Measurements from ENCODE around the gene VSTM4. TPM values are rescaled to one million over a fixed set of nuclear protein-coding genes. Genes with fewer than 3 reads are reported as not detected.

Gene VSTM4
- total and polyA plus RNA-seq, 9 donors = 17.3 to 68.9 (median 42.9) TPM

DNA sequence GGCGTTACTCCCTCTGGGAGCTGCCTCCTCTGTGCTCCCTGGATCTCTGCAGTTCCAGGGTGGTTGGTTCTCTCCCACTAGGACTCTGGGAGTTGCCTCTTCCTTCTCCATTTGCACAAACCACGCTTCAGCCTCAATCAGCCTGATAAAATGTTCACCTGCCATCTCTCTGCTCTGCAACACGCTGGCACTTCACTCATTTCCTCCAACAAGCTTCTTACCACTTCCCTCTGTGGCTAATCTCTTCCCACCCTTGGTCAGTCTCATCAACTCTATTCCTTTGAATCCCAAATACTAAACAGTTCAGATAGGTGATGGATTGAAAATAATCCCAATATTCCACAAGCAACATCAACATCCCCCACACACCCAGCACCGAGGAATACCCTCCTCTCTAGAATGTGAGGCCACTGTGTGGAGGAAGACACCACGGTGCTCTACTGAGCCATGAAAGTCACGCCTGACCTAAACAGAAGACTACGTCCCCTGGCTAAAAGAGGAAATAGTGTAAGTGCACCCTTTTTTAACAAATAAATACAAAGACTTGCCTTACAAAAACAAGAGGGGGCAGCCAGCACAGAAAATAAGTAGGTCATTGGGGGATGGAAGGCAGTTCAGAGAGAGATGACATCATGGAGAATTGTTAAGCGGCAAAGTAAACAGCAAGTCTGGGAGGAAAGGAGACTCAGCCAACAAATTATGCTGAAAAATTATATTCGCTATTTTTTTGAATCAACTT is 20.4 kb upstream of the VSTM4 start:
- Histone ChIP-seq H3K27me3 (no peaks in the 10 kb centered on the region), H3K36me3 (no peaks in the 10 kb centered on the region), H3K9me3 (no peaks in the 10 kb centered on the region), H3K4me3 (no peak overlapping the region), H3K4me1 (ENCODE audit: insufficient read depth) (peaks cover 24% of the 10 kb centered on the region), H3K27ac (no peak overlapping the region)
- TF ChIP-seq POLR2A (IDR thresholded peaks at IDR 0.05) (no peak), EP300 (IDR thresholded peaks at IDR 0.05) (no peak)
- TF ChIP-seq, protein P1, sequence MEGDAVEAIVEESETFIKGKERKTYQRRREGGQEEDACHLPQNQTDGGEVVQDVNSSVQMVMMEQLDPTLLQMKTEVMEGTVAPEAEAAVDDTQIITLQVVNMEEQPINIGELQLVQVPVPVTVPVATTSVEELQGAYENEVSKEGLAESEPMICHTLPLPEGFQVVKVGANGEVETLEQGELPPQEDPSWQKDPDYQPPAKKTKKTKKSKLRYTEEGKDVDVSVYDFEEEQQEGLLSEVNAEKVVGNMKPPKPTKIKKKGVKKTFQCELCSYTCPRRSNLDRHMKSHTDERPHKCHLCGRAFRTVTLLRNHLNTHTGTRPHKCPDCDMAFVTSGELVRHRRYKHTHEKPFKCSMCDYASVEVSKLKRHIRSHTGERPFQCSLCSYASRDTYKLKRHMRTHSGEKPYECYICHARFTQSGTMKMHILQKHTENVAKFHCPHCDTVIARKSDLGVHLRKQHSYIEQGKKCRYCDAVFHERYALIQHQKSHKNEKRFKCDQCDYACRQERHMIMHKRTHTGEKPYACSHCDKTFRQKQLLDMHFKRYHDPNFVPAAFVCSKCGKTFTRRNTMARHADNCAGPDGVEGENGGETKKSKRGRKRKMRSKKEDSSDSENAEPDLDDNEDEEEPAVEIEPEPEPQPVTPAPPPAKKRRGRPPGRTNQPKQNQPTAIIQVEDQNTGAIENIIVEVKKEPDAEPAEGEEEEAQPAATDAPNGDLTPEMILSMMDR (IDR thresholded peaks at IDR 0.05) = no peak
- no peak for DNase-seq
- 58 to 73% (median 62%) methylated on average over 9 of the region's 9 CpGs for WGBS, 3 donors
- intact Hi-C loops (cut with DNase I) = no loop called here

DNA sequence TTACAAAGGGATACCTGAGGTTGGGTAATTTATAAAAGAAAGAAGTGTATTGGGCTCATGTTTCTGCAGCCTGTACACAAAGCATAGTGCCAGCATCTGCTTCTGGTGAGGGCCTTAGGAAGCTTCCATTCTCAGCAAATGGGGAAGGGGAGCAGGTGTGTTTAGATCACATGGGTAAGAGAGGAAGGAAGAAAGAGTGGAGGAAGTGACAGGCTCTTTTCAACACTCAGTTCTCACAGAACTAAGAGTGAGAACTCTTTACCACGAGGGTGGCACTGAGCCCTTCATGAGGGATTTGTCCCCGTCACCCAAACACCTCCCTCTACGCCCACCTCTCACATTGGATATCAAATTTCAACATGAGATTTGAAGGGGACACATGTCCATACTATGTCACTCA is 19.0 kb upstream of the VSTM4 start:
- no peaks in the 10 kb centered on the region for H3K9me3 ChIP-seq
- peaks cover 12% of the 10 kb centered on the region for H3K4me1 ChIP-seq (ENCODE audit: insufficient read depth)
- WGBS, 3 donors = 86 to 96% (median 94%) methylated on average over 3 of the region's 3 CpGs
- no peaks in the 10 kb centered on the region for H3K27me3 ChIP-seq
- intact Hi-C loops (cut with DNase I) = no loop called here
- no peak overlapping the region for H3K4me3 ChIP-seq
- H3K27ac ChIP-seq = no peak overlapping the region
- no peak for DNase-seq
- TF ChIP-seq EP300 (IDR thresholded peaks at IDR 0.05) (no peak), POLR2A (IDR thresholded peaks at IDR 0.05) (no peak)
- TF ChIP-seq, protein P1 (IDR thresholded peaks at IDR 0.05) = no peak
- H3K36me3 ChIP-seq = no peaks in the 10 kb centered on the region

DNA sequence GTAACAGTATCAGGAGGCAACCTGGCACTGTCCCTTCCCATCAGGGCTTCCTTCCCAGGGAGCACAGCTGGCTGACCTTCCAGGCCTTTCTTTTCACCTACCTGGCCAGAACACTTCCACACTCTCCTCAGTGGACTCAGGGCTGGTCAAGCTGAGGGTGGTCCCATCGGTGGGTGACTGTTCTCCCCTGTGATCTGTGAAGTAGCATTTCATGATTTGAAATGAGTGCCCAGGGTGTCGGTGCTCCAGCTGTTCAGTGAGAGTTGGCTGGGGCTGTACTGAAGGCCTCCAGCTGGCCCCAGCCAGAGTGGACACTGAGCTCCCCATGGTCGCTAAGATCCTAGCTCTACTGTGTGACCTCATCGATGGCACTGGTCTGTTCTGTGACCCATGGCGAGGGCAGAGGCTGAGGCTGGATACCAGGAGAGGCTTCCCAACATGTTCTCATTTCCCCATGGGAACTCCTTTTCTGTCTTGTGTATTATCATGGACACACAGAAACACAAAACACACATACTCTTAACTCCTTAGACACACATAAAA is 18.5 kb upstream of the VSTM4 start, which contains the start of gene FAM170B:
TSS of gene FAM170B (minus strand) at position 316 of the 543 bp plus-strand sequence. CDS start at position 213, 103 bp downstream.
- intact Hi-C loops (cut with DNase I) = no loop called here
- Histone ChIP-seq H3K4me3 (no peak within 1 kb of the TSS), H3K27me3 (no peaks in the 10 kb centered on the region), H3K9me3 (no peaks in the 10 kb centered on the region), H3K36me3 (no peaks in the 10 kb centered on the region), H3K27ac (no peak within 1 kb of the TSS), H3K4me1 (ENCODE audit: insufficient read depth) (peaks cover 10% of the 10 kb centered on the region)
- 75 to 82% (median 81%) methylated on average over 5 of the region's 5 CpGs for WGBS, 3 donors
- DNase-seq = no peak
- TF ChIP-seq EP300 (IDR thresholded peaks at IDR 0.05) (no peak), POLR2A (IDR thresholded peaks at IDR 0.05) (no peak)
- TF ChIP-seq, protein P1 (IDR thresholded peaks at IDR 0.05) = no peak

DNA sequence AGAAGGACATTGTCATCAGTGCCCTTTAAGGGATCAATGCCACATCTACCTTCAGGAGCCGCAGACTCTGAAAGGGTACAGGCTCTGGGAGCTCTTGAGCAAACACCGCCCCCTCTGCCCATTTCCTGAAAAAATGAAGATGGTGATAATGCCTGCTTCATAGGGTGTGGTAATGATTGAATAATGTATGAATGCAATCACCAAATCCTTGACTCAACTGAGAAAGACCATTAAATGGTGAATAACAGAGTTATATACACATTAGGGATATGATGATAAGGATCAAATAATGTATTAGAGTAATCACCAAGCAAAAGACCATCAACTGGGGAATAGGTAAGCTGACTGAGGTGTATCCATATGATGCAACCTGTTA is 17.0 kb upstream of the VSTM4 start:
- H3K27ac ChIP-seq = no peak overlapping the region
- H3K4me1 ChIP-seq (ENCODE audit: insufficient read depth) = peaks cover 7% of the 10 kb centered on the region
- TF ChIP-seq, protein P1 (IDR thresholded peaks at IDR 0.05) = no peak
- TF ChIP-seq EP300 (IDR thresholded peaks at IDR 0.05) (no peak), POLR2A (IDR thresholded peaks at IDR 0.05) (no peak)
- H3K36me3 ChIP-seq = no peaks in the 10 kb centered on the region
- no peak for DNase-seq
- 94 to 97% (median 97%) methylated on average over 2 of the region's 2 CpGs for WGBS, 3 donors
- H3K9me3 ChIP-seq = no peaks in the 10 kb centered on the region
- no peaks in the 10 kb centered on the region for H3K27me3 ChIP-seq
- intact Hi-C loops (cut with DNase I) = no loop called here
- no peak overlapping the region for H3K4me3 ChIP-seq

Measured in ovary (tissue), 9 donors.